H9 (cell line): ENCODE results near the gene GPHN. TPM values are rescaled to one million over a fixed set of nuclear protein-coding genes. Genes with fewer than 3 reads are reported as not detected.

Source experiments
- DNase-seq: peaks from one replicate; pipeline ENCODE4 v3.0.0-alpha.2; 2017
- H2AFZ ChIP-seq: one replicate; pipeline ENCODE4 v1.6.1; 2013; ENCODE audit warnings: mild to moderate bottlenecking, low read length, control low read depth, moderate library complexity
- H2AK5ac ChIP-seq: 2 replicates; pipeline ENCODE4 v1.6.1; 2013; ENCODE audit warnings: low read length, control low read depth, mixed read lengths; ENCODE audit not compliant: insufficient read length
- H2BK120ac ChIP-seq: one replicate; pipeline ENCODE4 v1.6.1; 2013; ENCODE audit warnings: low read depth, mild to moderate bottlenecking, low read length, control low read depth, inconsistent platforms; ENCODE audit not compliant: poor library complexity, severe bottlenecking
- H2BK12ac ChIP-seq: 2 replicates; pipeline ENCODE4 v1.6.1; 2013; ENCODE audit warnings: low read length, control low read depth, mixed read lengths, low read depth; ENCODE audit not compliant: insufficient read length
- H2BK15ac ChIP-seq: 2 replicates; pipeline ENCODE4 v1.6.1; 2013; ENCODE audit warnings: low read depth, low read length, control low read depth
- H2BK20ac ChIP-seq: one replicate; pipeline ENCODE4 v1.6.1; 2013; ENCODE audit warnings: low read depth, mild to moderate bottlenecking, low read length, control low read depth, inconsistent platforms; ENCODE audit not compliant: poor library complexity, severe bottlenecking
- H2BK5ac ChIP-seq: 2 replicates; pipeline ENCODE4 v1.6.1; 2013; ENCODE audit warnings: low read length, control low read depth, mixed read lengths; ENCODE audit not compliant: insufficient read length
- H3K14ac ChIP-seq: 2 replicates; pipeline ENCODE4 v1.6.1; 2013; ENCODE audit warnings: low read length, control low read depth; ENCODE audit not compliant: insufficient read depth
- H3K18ac ChIP-seq: 2 replicates; pipeline ENCODE4 v1.6.1; 2013; ENCODE audit warnings: low read depth, mild to moderate bottlenecking, mixed read lengths, low read length, control low read depth; ENCODE audit not compliant: insufficient read length
- H3K23ac ChIP-seq: 2 replicates; pipeline ENCODE4 v1.6.1; 2013; ENCODE audit warnings: low read length, control low read depth, mixed read lengths, low read depth; ENCODE audit not compliant: insufficient read length
- H3K23me2 ChIP-seq: 2 replicates; pipeline ENCODE4 v1.6.1; 2013; ENCODE audit warnings: low read depth, mild to moderate bottlenecking, mixed read lengths, low read length, control low read depth; ENCODE audit not compliant: insufficient read length, poor library complexity, severe bottlenecking
- H3K27ac ChIP-seq: 2 replicates; pipeline ENCODE4 v1.5.1; 2013; ENCODE audit warnings: low read length, control low read depth, mixed read lengths, low read depth; ENCODE audit not compliant: insufficient read length
- H3K27me3 ChIP-seq: 2 replicates; pipeline ENCODE4 v1.6.1; 2013; ENCODE audit warnings: low read length, control low read depth, inconsistent platforms; ENCODE audit not compliant: insufficient read depth
- H3K4ac ChIP-seq: 2 replicates; pipeline ENCODE4 v1.6.1; 2013; ENCODE audit warnings: low read depth, mild to moderate bottlenecking, control low read depth, inconsistent platforms, low read length, moderate library complexity
- H3K4me1 ChIP-seq: 2 replicates; pipeline ENCODE4 v1.6.1; 2013; ENCODE audit warnings: low read length, control low read depth, inconsistent platforms; ENCODE audit not compliant: insufficient read depth
- H3K4me2 ChIP-seq: 2 replicates; pipeline ENCODE4 v1.6.1; 2013; ENCODE audit warnings: low read length, control low read depth, mixed read lengths; ENCODE audit not compliant: insufficient read length, insufficient read depth
- H3K56ac ChIP-seq: 2 replicates; pipeline ENCODE4 v1.6.1; 2013; ENCODE audit warnings: low read depth, mild to moderate bottlenecking, mixed read lengths, low read length, control low read depth; ENCODE audit not compliant: insufficient read length
- H3K79me1 ChIP-seq: 2 replicates; pipeline ENCODE4 v1.6.1; 2013; ENCODE audit warnings: low read depth, mild to moderate bottlenecking, moderate library complexity, low read length, control low read depth, inconsistent platforms; ENCODE audit not compliant: insufficient read depth, poor library complexity, severe bottlenecking
- H3K79me2 ChIP-seq: 2 replicates; pipeline ENCODE4 v1.6.1; 2013; ENCODE audit warnings: low read length, control low read depth, inconsistent platforms; ENCODE audit not compliant: insufficient read depth
- H3K9ac ChIP-seq: 2 replicates; pipeline ENCODE4 v1.6.1; 2013; ENCODE audit warnings: low read length, control low read depth, mixed read lengths; ENCODE audit not compliant: insufficient read length; ENCODE audit errors: extremely low read depth
- H3K9me3 ChIP-seq: one replicate; pipeline ENCODE4 v1.6.1; 2013; ENCODE audit warnings: low read depth, low read length, inconsistent platforms; ENCODE audit not compliant: control insufficient read depth
- H3T11ph ChIP-seq: one replicate; pipeline ENCODE4 v1.6.1; 2013; ENCODE audit warnings: mild to moderate bottlenecking, low read length, control low read depth, inconsistent platforms
- H4K20me1 ChIP-seq: one replicate; pipeline ENCODE4 v1.6.1; 2013; ENCODE audit not compliant: control insufficient read depth, insufficient read length, insufficient read depth
- H4K5ac ChIP-seq: 2 replicates; pipeline ENCODE4 v1.6.1; 2013; ENCODE audit warnings: low read depth, mild to moderate bottlenecking, mixed read lengths, low read length, control low read depth; ENCODE audit not compliant: insufficient read length
- H4K8ac ChIP-seq: replicated peaks from 2 replicates; pipeline ENCODE4 v1.6.1; 2013; ENCODE audit warnings: low read length, control low read depth, mixed read lengths, low read depth; ENCODE audit not compliant: insufficient read length
- H4K91ac ChIP-seq: 2 replicates; pipeline ENCODE4 v1.6.1; 2013; ENCODE audit warnings: low read depth, mild to moderate bottlenecking, moderate library complexity, mixed read lengths, low read length, control low read depth; ENCODE audit not compliant: insufficient read length
- H3K27ac Mint-ChIP-seq, 3 experiments: 2 replicates in 2 of 3; 3 replicates in 1 of 3; pipeline ENCODE4 v1.8.0; 2020 to 2021; ENCODE audit warnings: mixed read lengths in 3 of 3, mild to moderate bottlenecking in 1 of 3, moderate library complexity in 1 of 3
- H3K27me3 Mint-ChIP-seq: 2 replicates; pipeline ENCODE4 v1.8.0; 2021; ENCODE audit warnings: low read depth, mild to moderate bottlenecking, moderate library complexity, mixed read lengths
- H3K36me3 Mint-ChIP-seq, 3 experiments: 2 replicates in 2 of 3; 3 replicates in 1 of 3; pipeline ENCODE4 v1.8.0; 2020 to 2021; ENCODE audit warnings: low read depth in 3 of 3, mixed read lengths in 3 of 3; ENCODE audit not compliant: insufficient read depth in 1 of 3
- H3K4me1 Mint-ChIP-seq, 2 experiments: 2 replicates each; pipeline ENCODE4 v1.8.0; 2020; ENCODE audit warnings: mixed read lengths in 2 of 2
- H3K4me3 Mint-ChIP-seq, 2 experiments: 2 replicates in 1 of 2; 3 replicates in 1 of 2; pipeline ENCODE4 v1.8.0; 2020 to 2021; ENCODE audit warnings: mild to moderate bottlenecking in 2 of 2, mixed read lengths in 2 of 2, moderate library complexity in 1 of 2
- H3K9me3 Mint-ChIP-seq, 2 experiments: 2 replicates in 1 of 2; 3 replicates in 1 of 2; pipeline ENCODE4 v1.8.0; 2020; ENCODE audit warnings: mild to moderate bottlenecking in 2 of 2, mixed read lengths in 2 of 2, moderate library complexity in 1 of 2
- CTCF ChIP-seq: fragments of 200-600 bp; sonication (generic); conservative IDR thresholded peaks from 3 replicates; pipeline ENCODE4 v1.8.0; 2021; ENCODE audit warnings: antibody characterized with exemption, mild to moderate bottlenecking
- WGBS: extraction: QIAGEN DNeasy Blood & Tissue Kit; methylation state at CpG from one replicate; pipeline ENCODE4 v1.1.7; 2013; ENCODE audit warnings: missing lambda C conversion rate, low lambda C conversion rate, mixed read lengths; ENCODE audit not compliant: insufficient read length; ENCODE audit errors: extremely low coverage; 5-methylcytosine and 5-hydroxymethylcytosine counted together
- total RNA-seq: library from RNA; stranded (reverse); gene quantifications from 2 replicates; pipeline ENCODE4 v1.2.1, GENCODE V29; 2021

GPHN gene
- total RNA-seq, 1 experiment from 2014 or later = 16.1 TPM

- no peak overlapping the region for H3K4me3 Mint-ChIP-seq
- no peaks in the 10 kb centered on the region for H3K79me2 ChIP-seq
These were observed 169.8 kb downstream of the GPHN start for GRCh38 chr14:66677780-66678179.

More at GRCh38 chr14:66677780-66678179, 169.8 kb downstream of the GPHN start:
- H3K4ac ChIP-seq = no peak overlapping the region
- no peak overlapping the region for H2BK15ac ChIP-seq
- H2AFZ ChIP-seq = no peak overlapping the region
- no peak overlapping the region for H4K91ac ChIP-seq
- no peak overlapping the region for H3K56ac ChIP-seq
- H3K9ac ChIP-seq = no peak overlapping the region
- H2BK20ac ChIP-seq = no peak overlapping the region
- no peaks in the 10 kb centered on the region for H3K23me2 ChIP-seq
- H2BK120ac ChIP-seq = no peak overlapping the region
- H3K79me1 ChIP-seq = no peaks in the 10 kb centered on the region
- Mint-ChIP-seq H3K36me3 (peaks cover 15 to 40% (median 22%) of the 10 kb centered on the region in 3 experiments), H3K27me3 (no peaks in the 10 kb centered on the region; the same call in 1 of the 2 replicates), H3K9me3 (peaks cover 36 to 45% of the 10 kb centered on the region in 2 experiments), H3K27ac (no peak overlapping the region), H3K4me1 (no peaks in the 10 kb centered on the region)
- no peak overlapping the region for H3K27ac ChIP-seq
- H3K18ac ChIP-seq = no peak overlapping the region
- H3K4me2 ChIP-seq = no peak overlapping the region
- H3K23ac ChIP-seq = no peak overlapping the region
- no peaks in the 10 kb centered on the region for H3K4me1 ChIP-seq
- no peak overlapping the region for H2BK12ac ChIP-seq
- no peak overlapping the region for H4K5ac ChIP-seq
- no peaks in the 10 kb centered on the region for H3K27me3 ChIP-seq
- H3T11ph ChIP-seq = no peak overlapping the region
- H3K9me3 ChIP-seq = no peaks in the 10 kb centered on the region
- H4K20me1 ChIP-seq = no peaks in the 10 kb centered on the region
- no peak overlapping the region for H2AK5ac ChIP-seq
- no CpG with 5 or more reads among the region's 1 CpG for WGBS
- DNase-seq = no peak
- no peak overlapping the region for H2BK5ac ChIP-seq
- TF ChIP-seq CTCF = no peak
- no peak overlapping the region for H3K14ac ChIP-seq
- H4K8ac ChIP-seq = no peak overlapping the region
